HG03064 (cell line): Measurements from ENCODE around the gene ZMIZ1.

ENCODE experiments used
- ATAC-seq: cut with Tn5 transposase; IDR thresholded peaks from one replicate; pipeline ENCODE4 v1.9.1; 2021; ENCODE audit warnings: low read depth; ENCODE audit not compliant: unreplicated experiment

ZMIZ1 gene

GRCh38 chr10:79238606-79239005 is 169.8 kb downstream of the ZMIZ1 start:
- ATAC-seq = no peak

GRCh38 chr10:79239275-79239779 is 170.6 kb downstream of the ZMIZ1 start:
- no peak for ATAC-seq

GRCh38 chr10:79239924-79240581 is 171.3 kb downstream of the ZMIZ1 start:
- ATAC-seq = no peak

DNA sequence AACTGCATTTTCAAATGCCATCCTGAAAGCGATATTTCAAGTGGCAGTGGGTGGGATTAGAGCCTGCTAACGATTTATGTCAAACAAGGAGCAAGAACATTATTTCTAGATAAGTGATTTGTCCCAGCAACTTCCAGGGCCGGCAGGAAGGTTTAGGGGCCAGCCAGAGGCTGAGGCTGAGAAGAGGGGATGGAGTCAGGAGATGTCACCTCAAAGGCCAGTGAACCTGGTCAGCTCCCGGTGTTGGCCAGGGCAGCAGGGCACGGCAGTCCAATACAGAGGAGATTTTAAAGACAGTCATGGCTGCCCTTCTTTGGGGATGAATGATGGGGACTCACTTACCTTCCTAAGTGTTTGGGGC is 172.8 kb downstream of the ZMIZ1 start:
- no peak for ATAC-seq

GRCh38 chr10:79241990-79242619 is 173.3 kb downstream of the ZMIZ1 start:
- peak; percentile 23 for ATAC-seq

DNA sequence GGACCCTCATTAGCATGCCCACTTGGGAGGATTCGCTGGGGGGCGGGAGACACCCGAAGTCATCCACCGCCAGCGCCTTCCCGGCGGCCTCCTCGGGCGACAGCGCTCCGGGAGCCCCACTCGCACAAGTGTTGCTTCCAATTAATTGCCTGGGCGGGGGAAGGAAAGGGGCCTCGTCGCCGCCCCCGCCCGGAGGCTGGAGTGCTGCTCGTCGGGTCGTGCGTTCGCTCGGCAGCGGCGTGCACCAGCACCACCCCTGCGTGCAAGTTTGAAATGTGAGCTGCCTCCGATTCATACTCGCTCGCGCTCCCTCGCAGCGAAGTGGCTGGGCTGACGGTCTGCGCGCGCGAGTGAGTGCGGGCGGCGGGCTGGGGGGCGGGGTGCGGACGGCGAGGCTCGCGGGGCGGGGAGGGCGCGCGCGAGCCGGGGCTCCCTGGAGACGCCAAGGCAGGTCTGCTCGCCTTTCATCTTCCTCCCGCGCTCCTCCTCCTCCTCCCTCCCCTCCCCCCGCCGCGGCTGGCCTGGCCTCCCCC is 173.9 kb downstream of the ZMIZ1 start:
- no peak for ATAC-seq

DNA sequence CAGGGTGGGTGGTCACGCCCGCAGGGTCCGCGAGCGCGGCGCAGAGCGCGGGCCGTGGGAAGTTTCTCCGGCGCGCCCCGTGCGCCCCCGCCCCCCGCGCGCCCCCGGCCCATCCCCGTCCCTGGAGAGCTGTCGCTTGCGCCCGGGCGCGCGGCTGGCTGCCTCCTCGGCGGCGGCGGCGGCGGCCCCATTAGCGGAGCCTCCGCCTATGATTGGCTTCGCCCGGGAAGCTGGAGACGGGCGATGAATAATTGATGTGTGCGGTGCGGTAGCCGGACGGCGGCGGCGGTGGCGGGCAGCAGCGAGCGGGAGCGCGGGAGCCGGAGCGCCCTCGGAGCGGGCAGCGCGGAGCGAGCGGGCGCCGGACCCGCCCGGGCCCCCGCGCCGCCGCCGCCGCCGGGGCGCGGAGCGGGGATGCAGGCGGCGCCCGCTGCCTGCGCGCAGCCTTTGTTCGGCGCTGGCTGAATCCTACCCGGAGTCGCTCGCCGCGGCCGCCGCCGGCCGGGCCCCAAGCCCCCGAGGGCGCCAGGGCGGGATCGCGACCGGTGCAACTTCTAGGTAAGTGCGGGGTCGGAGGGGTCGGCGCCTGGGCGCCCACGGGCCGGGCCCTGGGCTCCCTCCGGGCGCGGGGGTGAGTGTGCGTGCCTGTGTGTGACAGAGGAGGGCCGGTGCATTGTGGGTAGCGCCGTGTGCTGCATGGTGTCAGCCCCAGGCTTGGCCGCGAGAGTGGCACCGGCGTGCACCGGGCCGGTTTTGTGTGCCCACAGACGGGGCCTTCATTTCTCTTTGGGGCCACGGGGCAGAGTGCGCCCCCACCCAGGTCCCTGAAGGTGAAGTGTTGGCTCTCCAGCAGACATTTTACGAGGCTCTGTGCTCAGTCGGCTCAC is 174.7 kb downstream of the ZMIZ1 start:
- peak; percentile 38 for ATAC-seq

- no peak for ATAC-seq
These were observed 175.3 kb downstream of the ZMIZ1 start for GRCh38 chr10:79244068-79244442.

GRCh38 chr10:79244841-79245504 is 176.2 kb downstream of the ZMIZ1 start:
- no peak for ATAC-seq

DNA sequence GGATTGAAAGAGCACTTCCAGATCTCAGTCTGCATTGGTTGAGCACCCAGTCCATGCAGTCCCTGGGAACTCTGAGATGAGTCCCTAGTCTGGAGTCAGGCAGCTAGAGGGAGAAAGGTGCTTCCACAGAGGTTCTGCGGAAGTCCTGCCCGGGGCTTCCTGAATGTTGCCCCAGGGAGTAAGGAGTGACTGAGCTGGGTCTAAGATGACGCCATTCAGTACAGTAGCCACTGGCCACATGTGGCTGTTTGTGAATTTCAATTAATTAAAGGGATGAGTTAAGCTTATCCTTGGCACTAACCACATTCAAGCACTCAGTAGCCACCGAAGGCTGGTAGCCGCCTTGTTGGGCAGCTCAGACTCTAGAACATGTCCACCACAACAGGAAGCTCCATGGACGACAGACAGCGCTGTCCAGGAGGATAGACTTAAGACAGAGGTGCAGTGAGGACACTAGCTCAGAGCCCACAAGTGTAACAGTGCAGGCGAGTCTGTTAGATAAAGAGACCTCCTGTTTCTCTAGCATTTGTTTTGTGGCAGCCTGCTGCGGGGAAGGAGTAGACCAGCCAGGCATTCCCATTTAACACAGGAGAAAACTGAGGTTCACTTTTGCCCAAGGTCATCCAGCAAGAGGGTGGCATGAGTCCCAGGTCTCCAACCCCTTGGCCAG is 176.9 kb downstream of the ZMIZ1 start:
- no peak for ATAC-seq

- no peak for ATAC-seq
These were observed 177.4 kb downstream of the ZMIZ1 start for GRCh38 chr10:79246209-79246581.

GRCh38 chr10:79246606-79247275 is 178.0 kb downstream of the ZMIZ1 start:
- no peak for ATAC-seq

DNA sequence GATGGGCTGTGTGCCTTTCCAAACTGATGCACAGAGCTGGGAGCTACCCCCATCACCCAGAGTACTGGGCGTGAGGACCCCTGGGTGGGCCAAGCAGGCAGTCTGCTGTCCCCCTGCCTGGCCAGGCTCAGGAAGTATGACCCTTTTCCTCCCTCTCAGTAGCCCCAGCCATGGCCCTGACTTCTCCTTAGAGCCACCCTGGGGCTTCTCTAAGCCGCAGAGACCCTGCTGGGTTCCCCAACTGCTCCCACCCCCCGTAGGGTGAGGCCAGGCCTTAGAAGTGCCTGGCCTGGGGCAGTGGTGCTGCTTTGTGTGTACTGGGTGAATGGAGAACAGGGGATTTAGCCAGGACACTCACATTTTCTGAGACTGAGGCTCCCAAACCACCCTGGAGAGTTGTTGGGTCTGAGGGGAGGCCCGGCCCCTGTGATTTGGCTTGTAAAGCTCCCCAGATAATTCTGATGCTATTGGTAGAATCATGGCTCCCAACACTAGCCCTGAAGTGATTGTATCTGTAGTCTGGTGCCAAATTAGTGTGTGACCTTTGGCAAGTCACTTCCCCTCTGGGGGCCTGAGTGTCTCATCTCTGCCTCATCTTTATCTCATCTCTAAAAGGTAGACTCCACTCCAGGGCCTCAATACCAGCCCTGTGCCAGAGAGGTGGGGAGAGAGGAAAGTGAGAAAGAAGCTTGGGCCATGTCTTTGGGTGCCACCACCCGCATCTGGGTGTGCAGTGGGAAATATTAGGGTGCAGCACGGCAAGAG is 178.8 kb downstream of the ZMIZ1 start:
- no peak for ATAC-seq

DNA sequence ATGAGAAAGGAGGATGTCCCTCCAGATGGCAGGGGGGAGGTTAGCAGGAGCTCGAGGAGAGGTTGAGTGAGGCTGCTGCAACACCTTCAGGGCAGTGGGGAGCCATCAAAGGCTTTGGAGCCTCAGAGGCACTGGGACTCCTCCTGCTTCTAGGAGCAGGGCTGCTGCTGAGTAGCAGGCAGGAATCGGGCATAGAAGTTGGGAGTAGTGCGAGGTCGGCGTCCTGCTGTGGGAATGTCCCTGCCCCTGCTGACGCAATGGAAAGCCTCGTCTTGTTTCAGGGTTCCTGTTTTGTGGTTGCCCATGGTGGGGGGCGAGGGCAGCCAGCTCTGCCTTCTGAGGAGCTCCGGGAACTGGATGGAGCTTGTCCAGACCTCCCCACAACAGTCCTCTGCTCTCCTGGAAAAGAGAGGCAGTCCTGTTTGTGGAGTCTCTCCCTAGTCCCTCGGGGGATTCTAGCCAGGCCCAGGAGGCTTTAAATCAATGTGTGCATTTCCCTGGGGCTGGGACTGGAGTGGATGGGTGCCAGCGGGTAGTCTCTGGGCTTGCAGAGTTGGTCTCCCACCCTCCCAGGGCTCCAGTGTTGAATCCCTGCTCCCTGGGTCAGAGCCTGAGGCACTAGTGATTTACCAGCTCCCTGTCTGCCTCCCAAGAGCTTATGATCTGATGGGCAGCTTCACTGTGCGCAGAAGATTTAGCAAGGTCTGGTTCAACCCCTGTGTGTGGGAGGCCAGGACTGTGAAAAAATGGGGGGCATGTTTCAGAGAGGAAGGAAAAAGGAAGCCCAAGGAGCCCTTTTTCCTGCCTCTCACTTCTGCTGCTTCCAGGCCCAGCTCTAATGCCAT is 179.8 kb downstream of the ZMIZ1 start:
- ATAC-seq = no peak

- ATAC-seq = peak; percentile 62
These were observed 180.7 kb downstream of the ZMIZ1 start for GRCh38 chr10:79249186-79250121.

GRCh38 chr10:79250259-79250658 is 181.5 kb downstream of the ZMIZ1 start:
- ATAC-seq = peak; percentile 14

- no peak for ATAC-seq
These were observed 183.7 kb downstream of the ZMIZ1 start for GRCh38 chr10:79252450-79252849.
